IMR-90 (cell line): ENCODE results near the gene ZNF217.

Experiments
- CHD1 ChIP-seq: IDR thresholded peaks from 2 replicates; pipeline ENCODE4 v1.6.1; 2012; ENCODE audit warnings: low read depth, low read length, improper control_type of control experiment
- FOS ChIP-seq: fragments of 150-350 bp; IDR thresholded peaks from 2 replicates; pipeline ENCODE4 v1.6.1; 2016; ENCODE audit warnings: low read depth, low read length
- MAFK ChIP-seq: IDR thresholded peaks from 2 replicates; pipeline ENCODE4 v1.6.1; 2012; ENCODE audit warnings: low read depth, low read length, improper control_type of control experiment
- POLR2A ChIP-seq: IDR thresholded peaks from 2 replicates; pipeline ENCODE4 v1.6.1; 2012; ENCODE audit warnings: mild to moderate bottlenecking, low read depth, low read length
- RAD21 ChIP-seq: IDR thresholded peaks from 2 replicates; pipeline ENCODE4 v1.6.1; 2012; ENCODE audit warnings: low read length, improper control_type of control experiment
- RCOR1 ChIP-seq: IDR thresholded peaks from 2 replicates; pipeline ENCODE4 v1.6.1; 2012; ENCODE audit warnings: mild to moderate bottlenecking, low read length, improper control_type of control experiment; ENCODE audit not compliant: insufficient replicate concordance
- RFX5 ChIP-seq: IDR thresholded peaks from 2 replicates; pipeline ENCODE4 v1.8.0; 2012; ENCODE audit warnings: low read depth, mild to moderate bottlenecking, low read length, moderate library complexity
- TF ChIP-seq, protein P1 (sequence below): conservative IDR thresholded peaks from 2 replicates; pipeline ENCODE4 v1.5.1; 2012; ENCODE audit warnings: mild to moderate bottlenecking, low read depth, low read length, improper control_type of control experiment
- TF ChIP-seq, protein P2 (sequence below): fragments of 150-350 bp; IDR thresholded peaks from 2 replicates; pipeline ENCODE4 v1.6.1; 2017; ENCODE audit warnings: mild to moderate bottlenecking, antibody characterized with exemption, low read length, low read depth

DNA sequence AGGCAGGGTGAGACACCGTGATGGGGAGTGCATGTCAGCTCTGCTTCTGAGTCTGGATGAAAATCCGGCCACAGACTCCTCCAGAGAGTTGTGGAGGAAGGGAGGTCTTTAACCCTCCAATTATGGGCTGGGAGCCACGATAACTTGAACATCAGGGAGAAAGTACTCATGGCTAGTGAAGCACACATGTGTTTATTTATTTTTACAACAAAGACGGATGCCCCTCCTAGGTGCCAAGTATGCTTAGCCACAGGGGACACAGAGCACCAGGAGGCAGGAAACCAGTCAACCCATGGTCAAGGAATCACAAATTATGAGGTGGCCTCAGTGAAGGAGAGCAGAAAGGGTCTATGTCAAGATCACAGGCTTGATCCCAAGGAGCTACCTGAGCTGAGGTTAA lies 54.1 kb downstream of the ZNF217 start:
- TF ChIP-seq, protein P1, sequence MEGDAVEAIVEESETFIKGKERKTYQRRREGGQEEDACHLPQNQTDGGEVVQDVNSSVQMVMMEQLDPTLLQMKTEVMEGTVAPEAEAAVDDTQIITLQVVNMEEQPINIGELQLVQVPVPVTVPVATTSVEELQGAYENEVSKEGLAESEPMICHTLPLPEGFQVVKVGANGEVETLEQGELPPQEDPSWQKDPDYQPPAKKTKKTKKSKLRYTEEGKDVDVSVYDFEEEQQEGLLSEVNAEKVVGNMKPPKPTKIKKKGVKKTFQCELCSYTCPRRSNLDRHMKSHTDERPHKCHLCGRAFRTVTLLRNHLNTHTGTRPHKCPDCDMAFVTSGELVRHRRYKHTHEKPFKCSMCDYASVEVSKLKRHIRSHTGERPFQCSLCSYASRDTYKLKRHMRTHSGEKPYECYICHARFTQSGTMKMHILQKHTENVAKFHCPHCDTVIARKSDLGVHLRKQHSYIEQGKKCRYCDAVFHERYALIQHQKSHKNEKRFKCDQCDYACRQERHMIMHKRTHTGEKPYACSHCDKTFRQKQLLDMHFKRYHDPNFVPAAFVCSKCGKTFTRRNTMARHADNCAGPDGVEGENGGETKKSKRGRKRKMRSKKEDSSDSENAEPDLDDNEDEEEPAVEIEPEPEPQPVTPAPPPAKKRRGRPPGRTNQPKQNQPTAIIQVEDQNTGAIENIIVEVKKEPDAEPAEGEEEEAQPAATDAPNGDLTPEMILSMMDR: no peak
- no peak for TF ChIP-seq POLR2A
- no peak for TF ChIP-seq CHD1
- no peak for TF ChIP-seq FOS
- TF ChIP-seq MAFK: no peak
- TF ChIP-seq, protein P2, sequence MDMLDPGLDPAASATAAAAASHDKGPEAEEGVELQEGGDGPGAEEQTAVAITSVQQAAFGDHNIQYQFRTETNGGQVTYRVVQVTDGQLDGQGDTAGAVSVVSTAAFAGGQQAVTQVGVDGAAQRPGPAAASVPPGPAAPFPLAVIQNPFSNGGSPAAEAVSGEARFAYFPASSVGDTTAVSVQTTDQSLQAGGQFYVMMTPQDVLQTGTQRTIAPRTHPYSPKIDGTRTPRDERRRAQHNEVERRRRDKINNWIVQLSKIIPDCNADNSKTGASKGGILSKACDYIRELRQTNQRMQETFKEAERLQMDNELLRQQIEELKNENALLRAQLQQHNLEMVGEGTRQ: no peak
- TF ChIP-seq RFX5: no peak
- TF ChIP-seq RAD21: no peak
- TF ChIP-seq RCOR1: no peak
